A549 treated with ZK216348 at 1 μM for 4 hours (cell line): ENCODE data around the gene MYBPC3. TPM values are rescaled to one million over a fixed set of nuclear protein-coding genes. Genes with fewer than 3 reads are reported as not detected.

Experiments
- total RNA-seq: library from RNA; stranded (reverse); fragments of 200-300 nt; extraction: Qiagen RNA extraction; gene quantifications from 5 replicates; pipeline ENCODE4 v1.2.3, GENCODE V29; 2022; ENCODE audit warnings: low read depth

The MYBPC3 gene
- 0.06 to 0.09 TPM (median 0.07 TPM) in 5 replicates for total RNA-seq

DNA sequence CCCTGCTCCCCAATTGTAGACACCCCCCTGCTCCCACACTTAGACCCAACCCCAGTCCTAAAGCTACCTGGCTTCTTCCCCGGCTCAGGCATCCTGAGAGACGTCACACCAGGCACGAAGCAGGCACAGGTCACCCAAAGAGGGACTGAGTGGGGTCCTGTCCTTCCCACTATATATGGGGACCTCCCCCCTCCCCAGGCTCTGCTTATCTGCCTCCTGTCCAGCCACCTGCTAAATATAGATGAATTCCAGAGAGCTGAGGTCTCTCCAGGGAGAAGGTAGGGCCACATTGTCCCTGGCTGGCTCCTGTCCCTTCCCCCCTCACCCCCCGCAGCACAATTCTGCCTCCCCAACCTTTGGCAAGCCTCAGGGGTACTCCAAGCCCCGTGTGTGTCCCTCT lies at the start of gene MYBPC3:
MYBPC3 (minus strand) TSS at position 147 of the 400 bp plus-strand sequence; CDS start at position 92, 55 bp downstream.

DNA sequence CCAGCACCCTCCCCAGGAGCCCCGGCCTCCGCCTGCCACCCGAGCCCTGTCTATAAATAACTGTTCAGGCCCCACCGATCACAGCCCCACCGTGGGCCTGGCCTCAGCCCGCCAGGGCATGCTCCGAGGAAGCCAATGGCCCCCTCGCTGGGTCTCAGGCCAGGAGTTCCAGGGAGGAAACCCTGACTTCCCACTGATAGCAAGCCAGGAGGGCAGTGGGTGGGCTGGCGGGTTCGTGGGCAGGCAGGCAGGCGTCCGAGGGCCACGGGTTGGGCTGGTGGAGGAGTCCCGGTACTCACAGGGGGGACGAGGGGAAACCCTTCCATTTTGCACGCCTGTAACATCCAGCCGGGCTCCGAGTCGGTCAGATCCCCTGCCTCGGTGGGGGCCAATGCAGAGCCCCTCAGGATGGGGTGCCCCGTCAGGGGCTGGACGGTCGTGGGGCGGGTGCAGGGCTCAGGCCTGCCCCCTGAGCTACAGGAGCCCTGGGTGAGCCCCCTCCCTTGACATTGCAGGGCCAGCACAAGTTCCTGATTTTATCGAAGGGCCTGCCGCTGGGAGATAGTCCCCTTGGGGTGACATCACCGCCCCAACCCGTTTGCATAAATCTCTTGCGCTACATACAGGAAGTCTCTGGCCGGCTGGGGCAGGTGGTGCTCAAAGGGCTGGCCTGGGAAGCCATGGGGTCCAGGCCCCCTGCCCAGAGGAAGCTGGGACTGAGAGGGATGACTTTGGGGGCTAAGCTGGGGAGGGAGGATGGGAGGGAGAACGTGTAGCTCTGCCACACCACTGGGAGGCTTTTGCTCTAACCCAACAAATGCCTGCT lies 25.7 kb upstream of the MYBPC3 start, which contains the start of gene SPI1:
SPI1 (minus strand) TSS at position 538 of the 826 bp plus-strand sequence; CDS start at position 344, 194 bp downstream.

Other genes with a start within 250 kb of the MYBPC3 start
- 26.0 to 40.5 TPM (median 32.5 TPM) in 5 replicates for gene ARFGAP2, start 175.8 kb downstream of the MYBPC3 start, total RNA-seq
- gene PACSIN3, start 166.3 kb downstream of the MYBPC3 start, total RNA-seq = 22.2 to 35.1 TPM (median 32.1 TPM) in 5 replicates
- 78.1 to 95.2 TPM (median 88.8 TPM) in 5 replicates for gene DDB2, start 137.7 kb downstream of the MYBPC3 start, total RNA-seq
- 20.6 to 24.7 TPM (median 21.7 TPM) in 5 replicates for gene ACP2, start 103.9 kb downstream of the MYBPC3 start, total RNA-seq
- gene NR1H3, start 94.7 kb downstream of the MYBPC3 start, total RNA-seq = 7.6 to 15.6 TPM (median 11.9 TPM) in 5 replicates
- gene MADD, start 82.6 kb downstream of the MYBPC3 start, total RNA-seq = 21.1 to 23.7 TPM (median 23.0 TPM) in 5 replicates
- 0.32 TPM in 1 of 5 replicates, not detected in the others for gene SPI1, start 25.8 kb upstream of the MYBPC3 start, total RNA-seq
- 25.8 to 59.6 TPM (median 49.6 TPM) in 5 replicates for gene SLC39A13, start 55.9 kb upstream of the MYBPC3 start, total RNA-seq
- 186 to 247 TPM (median 201 TPM) in 5 replicates for gene PSMC3, start 73.7 kb upstream of the MYBPC3 start, total RNA-seq
- gene RAPSN, start 96.4 kb upstream of the MYBPC3 start, total RNA-seq = 0.46 TPM in 1 of 5 replicates, not detected in the others
- 38.6 to 58.5 TPM (median 45.5 TPM) in 5 replicates for gene CELF1, start 200.4 kb upstream of the MYBPC3 start, total RNA-seq
- 56.7 to 76.1 TPM (median 72.6 TPM) in 5 replicates for gene PTPMT1, start 212.9 kb upstream of the MYBPC3 start, total RNA-seq
- gene KBTBD4, start 226.3 kb upstream of the MYBPC3 start, total RNA-seq = 17.8 to 21.2 TPM (median 19.9 TPM) in 5 replicates
- 106 to 151 TPM (median 125 TPM) in 5 replicates for gene NDUFS3, start 226.4 kb upstream of the MYBPC3 start, total RNA-seq
- gene FAM180B, start 234.0 kb upstream of the MYBPC3 start, total RNA-seq = 0.33 TPM in 1 of 5 replicates, not detected in the others
- 0.23 TPM in 1 of 5 replicates, not detected in the others for gene C1QTNF4, start 241.7 kb upstream of the MYBPC3 start, total RNA-seq